HG03025 (cell line): ENCODE data around the gene ZFYVE9.
"Not testable (repeated sequence)": the region's sequence is repeated elsewhere in the genome, so short reads cannot be mapped to it uniquely, and the experiment has no call there.

Source experiments
- ATAC-seq: cut with Tn5 transposase; IDR thresholded peaks from one replicate; pipeline ENCODE4 v1.9.1; 2021; ENCODE audit warnings: mild to moderate bottlenecking, moderate library complexity; ENCODE audit not compliant: unreplicated experiment, low FRiP score

The ZFYVE9 gene

DNA sequence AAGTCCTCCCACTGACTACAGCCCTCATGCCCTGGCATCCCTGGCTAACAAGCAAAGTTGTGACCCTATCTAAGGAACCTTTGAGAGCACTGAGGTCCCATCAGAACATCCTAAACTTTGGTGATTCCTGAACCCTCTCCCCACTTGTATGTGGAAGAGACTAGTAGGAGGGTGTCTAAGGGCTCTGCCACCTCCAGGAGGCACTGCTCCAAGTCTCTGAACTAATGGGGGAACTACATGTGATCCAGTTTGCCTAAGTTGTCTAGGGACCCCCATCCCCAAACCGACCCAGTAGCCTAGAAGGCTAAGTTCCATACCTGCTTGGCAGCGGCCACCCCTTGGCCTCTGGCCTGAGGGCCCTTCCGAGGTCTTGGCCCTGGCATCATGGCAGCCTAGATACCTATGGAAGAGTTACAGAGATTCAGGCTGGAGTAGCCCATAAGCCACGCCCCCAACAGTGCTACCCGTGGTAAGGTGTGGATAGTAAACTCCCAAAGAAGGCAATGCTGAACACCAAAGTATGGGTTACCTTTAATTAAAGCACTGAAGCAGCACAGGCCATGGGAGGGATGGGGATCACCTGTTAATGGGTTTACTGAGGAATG is 222.4 kb downstream of the ZFYVE9 start:
- ATAC-seq, result no peak

DNA sequence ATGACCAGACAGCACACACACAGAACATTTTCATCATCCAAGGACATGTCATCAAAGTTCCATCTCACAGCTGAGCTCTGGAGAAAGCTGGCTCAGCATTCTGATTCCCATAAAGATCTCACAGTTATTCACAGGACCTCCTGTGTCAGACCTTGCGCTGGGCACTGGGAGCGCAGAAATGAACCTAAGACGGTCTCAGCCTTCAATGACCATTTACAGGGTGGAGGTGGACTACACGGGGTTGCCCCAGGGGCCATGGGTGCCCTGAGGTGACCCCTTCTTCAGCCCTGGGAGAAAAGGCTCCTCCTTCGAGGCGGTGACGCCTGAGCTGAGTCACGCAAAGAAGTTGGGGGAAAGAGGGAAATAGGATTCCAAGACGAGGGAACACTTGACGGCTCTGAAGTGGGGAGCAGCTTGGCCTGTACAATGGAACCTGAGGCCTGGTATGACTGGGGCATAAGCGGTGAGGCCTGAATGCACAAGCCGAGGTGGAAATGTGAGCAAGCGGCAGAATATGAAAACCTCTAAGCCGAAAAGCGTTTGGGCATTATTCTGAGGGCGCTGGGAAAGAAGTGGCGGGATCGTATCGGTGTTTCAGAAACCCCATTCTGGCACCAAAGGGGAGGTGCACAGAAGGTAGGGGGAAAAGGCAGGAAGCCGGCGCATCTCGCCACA is 223.3 kb downstream of the ZFYVE9 start:
- no peak for ATAC-seq

DNA sequence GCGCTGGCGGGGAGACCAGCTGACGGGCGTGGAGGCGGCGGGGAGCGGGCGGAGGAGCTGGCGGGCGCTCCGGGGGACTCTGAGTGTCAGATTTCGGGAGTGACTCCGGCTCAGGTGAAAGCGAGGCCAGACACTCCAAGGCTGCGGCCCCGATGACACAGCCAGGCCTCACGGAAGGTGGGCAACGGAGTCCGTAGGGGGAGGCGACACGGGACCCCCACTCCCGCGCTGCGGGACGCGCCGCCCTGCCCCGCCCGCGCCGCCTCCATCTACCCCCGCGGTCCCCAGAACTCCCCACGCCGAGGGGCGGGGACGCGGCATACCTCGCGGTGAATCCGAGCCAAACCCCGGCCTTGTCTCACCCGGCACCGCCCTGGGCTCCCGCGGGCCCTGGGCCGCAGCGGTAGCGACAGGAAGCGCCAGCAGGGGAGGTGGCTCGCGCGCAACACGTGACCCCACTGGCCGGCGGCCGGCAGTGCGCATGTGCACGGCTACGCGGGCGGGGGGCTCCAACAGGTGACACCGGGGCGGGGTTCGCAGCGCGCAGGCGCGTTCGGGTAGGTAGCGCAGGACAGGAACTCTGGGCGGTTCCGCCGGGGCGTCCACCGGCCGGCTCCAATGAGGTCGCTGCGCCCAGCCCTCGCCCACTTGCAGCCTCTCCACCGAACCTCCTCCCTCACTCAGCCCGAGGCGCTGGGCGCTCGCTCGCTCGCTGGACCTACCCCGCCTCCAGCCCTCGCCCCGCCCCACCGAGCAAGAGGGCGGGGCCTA is 224.0 kb downstream of the ZFYVE9 start, which contains the start of gene CC2D1B:
CC2D1B (minus strand) TSS at position 460 of the 771 bp plus-strand sequence. CDS start 1,585 bp downstream, outside the sequence.
- peak; percentile 92 for ATAC-seq

- no peak for ATAC-seq
Observed at GRCh38 chr1:52366517-52366827, 224.6 kb downstream of the ZFYVE9 start.

GRCh38 chr1:52367272-52367671 is 225.4 kb downstream of the ZFYVE9 start:
- ATAC-seq, result no peak

DNA sequence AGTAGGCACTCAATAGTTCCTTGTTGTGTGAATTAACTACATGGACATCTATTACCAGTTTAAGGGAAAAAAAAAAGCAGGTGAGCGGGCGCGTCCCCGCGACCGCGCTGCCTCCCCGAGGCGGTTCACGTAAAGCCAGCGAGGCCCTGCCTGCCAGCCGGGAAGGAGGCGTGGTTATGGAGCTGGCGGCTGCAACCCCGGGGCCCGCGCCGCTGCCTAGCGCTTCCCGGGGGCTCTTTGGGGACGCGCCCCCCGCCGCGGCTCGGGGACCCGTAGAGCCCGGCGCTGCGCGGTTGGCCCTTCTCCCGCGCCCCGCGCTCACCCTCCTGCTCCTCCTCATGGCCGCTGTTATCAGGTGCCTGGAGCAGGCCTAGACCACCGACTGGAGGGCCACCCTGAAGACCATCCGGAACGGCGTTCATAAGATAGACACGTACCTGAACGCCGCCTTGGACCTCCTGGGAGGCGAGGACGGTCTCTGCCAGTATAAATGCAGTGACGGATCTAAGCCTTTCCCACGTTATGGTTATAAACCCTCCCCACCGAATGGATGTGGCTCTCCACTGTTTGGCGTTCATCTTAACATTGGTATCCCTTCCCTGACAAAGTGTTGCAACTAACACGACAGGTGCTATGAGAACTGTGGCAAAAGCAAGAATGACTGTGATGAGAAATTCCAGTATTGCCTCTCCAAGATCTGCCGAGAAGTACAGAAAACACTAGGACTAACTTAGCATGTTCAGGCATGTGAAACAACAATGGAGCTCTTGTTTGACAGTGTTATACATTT is 226.7 kb downstream of the ZFYVE9 start:
- ATAC-seq, result no peak

DNA sequence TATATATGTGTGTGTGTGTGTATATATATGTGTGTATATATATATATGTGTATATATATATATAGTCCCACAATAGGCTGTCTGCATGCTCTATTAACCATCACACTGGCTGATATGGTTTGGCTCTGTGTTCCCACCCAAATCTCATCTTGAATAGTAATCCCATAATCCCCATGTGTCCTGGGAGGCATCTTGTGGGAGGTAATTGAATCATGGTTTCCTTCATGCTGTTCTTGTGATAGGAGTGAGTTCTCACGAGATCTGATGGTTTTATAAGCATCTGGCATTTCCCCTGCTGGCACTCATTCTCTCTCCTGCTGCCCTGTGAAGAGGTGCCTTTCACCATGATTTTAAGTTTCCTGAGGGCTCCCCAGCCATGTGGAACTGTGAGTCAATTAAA is 228.0 kb downstream of the ZFYVE9 start:
- not testable (repeated sequence) for ATAC-seq

- no peak for ATAC-seq
Observed at GRCh38 chr1:52385376-52385775, 243.5 kb downstream of the ZFYVE9 start.

DNA sequence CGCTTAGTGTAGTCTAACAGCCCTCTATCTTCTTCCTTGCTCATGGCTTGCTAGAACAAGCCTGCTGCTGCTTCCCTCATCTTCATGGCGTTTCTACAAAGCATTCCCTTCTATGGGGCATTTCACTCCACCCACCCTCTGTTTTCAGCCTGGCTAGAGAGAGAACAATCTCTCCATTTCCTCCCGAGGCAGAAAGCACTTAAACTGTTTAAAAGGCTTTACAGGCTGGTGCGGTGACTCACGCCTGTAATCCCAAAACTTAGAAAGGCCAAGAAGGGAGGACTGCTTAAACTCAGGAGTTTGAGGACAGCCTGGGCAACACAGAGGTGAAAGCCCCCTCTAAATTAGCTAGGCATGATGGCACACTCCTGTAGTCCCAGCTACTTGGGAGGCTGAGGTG is 244.6 kb downstream of the ZFYVE9 start:
- no peak for ATAC-seq

DNA sequence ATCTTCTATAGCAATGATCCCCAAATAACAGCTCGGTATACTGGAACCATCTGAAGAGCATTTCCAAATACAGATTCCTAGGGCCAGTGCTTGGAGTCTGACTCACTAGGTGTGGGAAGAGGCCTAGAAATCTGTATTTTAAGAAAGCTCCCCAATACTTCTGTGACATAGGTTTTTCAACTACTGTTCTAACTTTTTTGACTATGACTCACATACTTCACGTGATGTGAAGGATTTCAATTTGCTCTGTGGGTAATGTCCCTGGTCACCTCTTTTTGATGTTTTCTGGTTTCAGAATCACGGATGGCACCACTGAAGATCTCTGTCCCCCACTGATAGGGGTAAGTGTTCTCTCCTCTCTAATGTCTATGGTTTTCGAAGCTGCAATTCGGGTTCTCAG is 251.3 kb downstream of the ZFYVE9 start:
- ATAC-seq, result no peak
